Raji (cell line): ENCODE results near the gene TRAF7.

Experiments used
- POLR2A ChIP-seq: IDR thresholded peaks from 2 replicates; pipeline ENCODE4 v1.6.1; 2011; ENCODE audit warnings: low read depth, low read length, control low read depth; ENCODE audit not compliant: insufficient read depth

TRAF7 gene

GRCh38 chr16:2177561-2177960 lies 22.0 kb downstream of the TRAF7 start:
- no peak for TF ChIP-seq POLR2A

GRCh38 chr16:2178321-2179106 lies 22.9 kb downstream of the TRAF7 start:
- TF ChIP-seq POLR2A, result no peak

- TF ChIP-seq POLR2A, result no peak
Observed at GRCh38 chr16:2179107-2179501, 23.5 kb downstream of the TRAF7 start.

- TF ChIP-seq POLR2A, result no peak
Observed at GRCh38 chr16:2179576-2179975, 24.0 kb downstream of the TRAF7 start.

- no peak for TF ChIP-seq POLR2A
Observed at GRCh38 chr16:2180461-2180860, 24.9 kb downstream of the TRAF7 start.

GRCh38 chr16:2180962-2181923 lies 25.7 kb downstream of the TRAF7 start:
- TF ChIP-seq POLR2A, result no peak

GRCh38 chr16:2181952-2182351 lies 26.4 kb downstream of the TRAF7 start:
- TF ChIP-seq POLR2A, result no peak

- no peak for TF ChIP-seq POLR2A
Observed at GRCh38 chr16:2183671-2184070, 28.1 kb downstream of the TRAF7 start.

GRCh38 chr16:2184346-2184745 lies 28.8 kb downstream of the TRAF7 start:
- no peak for TF ChIP-seq POLR2A

GRCh38 chr16:2184962-2185361 lies 29.4 kb downstream of the TRAF7 start:
- TF ChIP-seq POLR2A, result no peak

- no peak for TF ChIP-seq POLR2A
Observed at GRCh38 chr16:2186064-2186463, 30.5 kb downstream of the TRAF7 start.

- no peak for TF ChIP-seq POLR2A
Observed at GRCh38 chr16:2186505-2186904, 30.9 kb downstream of the TRAF7 start.

- TF ChIP-seq POLR2A, result no peak
Observed at GRCh38 chr16:2187212-2187611, 31.6 kb downstream of the TRAF7 start.

- no peak for TF ChIP-seq POLR2A
Observed at GRCh38 chr16:2188395-2188794, 32.8 kb downstream of the TRAF7 start.

- TF ChIP-seq POLR2A, result no peak
Observed at GRCh38 chr16:2189252-2189893, 33.8 kb downstream of the TRAF7 start.
